CD4-positive, alpha-beta T cell treated with Interleukin-12 subunit alpha and Interleukin-12 subunit beta, for 1 hour (primary cell): ENCODE results near the gene KRTAP26-1.

Source experiments
- DNase-seq: peaks from one replicate; pipeline ENCODE4 v3.0.0-alpha.2; 2020

Gene KRTAP26-1

DNA sequence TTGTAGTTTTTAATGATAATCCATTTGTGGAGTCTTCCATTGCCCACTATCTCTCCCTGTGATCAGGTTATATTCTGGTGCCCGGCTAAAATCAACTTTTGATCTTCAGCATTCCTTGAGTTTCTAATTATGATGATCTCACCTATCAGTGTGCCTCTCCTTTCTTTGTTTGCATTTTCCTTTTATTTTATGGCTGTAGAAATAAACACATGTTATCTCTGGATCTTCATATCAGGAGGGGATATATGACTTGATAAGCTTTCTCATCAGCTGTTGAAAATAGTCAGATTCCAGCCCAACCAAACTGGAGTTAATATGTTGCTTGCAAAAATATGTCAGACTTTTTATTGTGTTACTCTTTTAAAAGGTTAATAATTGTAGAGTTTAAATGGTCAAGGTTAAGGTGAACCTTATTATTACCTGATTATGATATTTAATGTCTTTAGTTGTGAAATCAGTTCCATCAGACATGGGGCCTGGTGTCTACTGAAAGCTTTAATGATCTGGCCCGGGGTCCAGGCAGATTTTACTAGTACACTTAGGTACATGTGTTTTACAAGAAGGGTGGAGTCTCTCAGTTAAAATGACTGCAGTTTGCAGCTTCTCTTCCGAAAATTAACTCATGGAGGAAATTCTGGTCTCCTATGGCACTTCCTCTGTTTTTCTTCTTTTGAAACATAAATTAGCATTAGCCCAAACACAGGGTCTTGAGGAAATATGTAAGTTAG is 50.1 kb downstream of the KRTAP26-1 start:
- DNase-seq: no peak
